GM10847 (cell line): ENCODE measurements around the gene SEC11A.

Experiments used
- POLR2A ChIP-seq: IDR thresholded peaks from 2 replicates; pipeline ENCODE4 v1.6.1; 2011; ENCODE audit not compliant: insufficient read length; ENCODE audit errors: extremely low read depth

The SEC11A gene

DNA sequence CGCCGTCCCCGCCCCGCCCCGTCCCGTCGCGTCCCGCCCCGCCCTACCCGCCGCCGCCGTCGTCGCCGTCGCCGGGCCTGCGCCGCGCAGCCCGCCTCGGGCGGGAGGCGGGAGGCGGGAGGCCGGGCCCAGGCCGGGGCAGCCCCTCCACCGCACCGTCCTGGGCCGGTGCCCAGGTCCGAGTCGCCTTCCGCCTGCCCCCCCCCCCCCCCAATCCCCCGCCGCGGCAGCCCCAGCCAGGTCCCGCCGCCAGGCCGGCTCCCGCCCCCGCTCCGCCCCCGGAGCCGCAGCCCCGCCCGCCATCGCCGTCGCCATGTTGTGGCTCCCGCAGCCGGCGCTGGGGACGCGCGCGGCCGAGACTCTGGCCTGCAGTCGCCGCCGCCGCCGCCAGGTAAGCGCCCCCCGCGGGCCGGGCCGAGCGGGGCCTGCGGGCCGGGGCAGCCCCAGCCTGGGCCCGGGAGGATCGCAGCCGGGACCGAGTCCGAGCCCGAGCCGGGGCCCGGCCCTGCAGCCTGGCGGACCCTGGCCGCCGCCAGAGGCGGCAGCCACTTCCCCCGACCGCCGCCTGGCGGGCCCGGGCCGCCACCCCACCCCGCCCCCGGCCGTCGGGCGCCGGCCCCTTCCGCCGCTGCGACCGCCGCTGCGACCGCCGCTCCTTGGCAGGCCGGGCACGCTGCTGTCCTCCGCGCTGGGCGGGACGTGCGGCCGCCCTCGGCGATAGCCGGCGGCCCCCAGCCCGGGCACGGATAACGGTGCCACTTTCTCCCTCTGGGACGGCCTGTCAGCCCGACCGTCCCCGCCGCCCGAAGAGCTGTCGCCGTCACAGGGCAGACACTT, 32.6 kb upstream of the SEC11A start, which contains the start of gene ZNF592:
TSS of gene ZNF592 (plus strand) at position 319 of the 837 bp plus-strand sequence. CDS start 34,084 bp downstream, outside the sequence.
- no peak for TF ChIP-seq POLR2A

DNA sequence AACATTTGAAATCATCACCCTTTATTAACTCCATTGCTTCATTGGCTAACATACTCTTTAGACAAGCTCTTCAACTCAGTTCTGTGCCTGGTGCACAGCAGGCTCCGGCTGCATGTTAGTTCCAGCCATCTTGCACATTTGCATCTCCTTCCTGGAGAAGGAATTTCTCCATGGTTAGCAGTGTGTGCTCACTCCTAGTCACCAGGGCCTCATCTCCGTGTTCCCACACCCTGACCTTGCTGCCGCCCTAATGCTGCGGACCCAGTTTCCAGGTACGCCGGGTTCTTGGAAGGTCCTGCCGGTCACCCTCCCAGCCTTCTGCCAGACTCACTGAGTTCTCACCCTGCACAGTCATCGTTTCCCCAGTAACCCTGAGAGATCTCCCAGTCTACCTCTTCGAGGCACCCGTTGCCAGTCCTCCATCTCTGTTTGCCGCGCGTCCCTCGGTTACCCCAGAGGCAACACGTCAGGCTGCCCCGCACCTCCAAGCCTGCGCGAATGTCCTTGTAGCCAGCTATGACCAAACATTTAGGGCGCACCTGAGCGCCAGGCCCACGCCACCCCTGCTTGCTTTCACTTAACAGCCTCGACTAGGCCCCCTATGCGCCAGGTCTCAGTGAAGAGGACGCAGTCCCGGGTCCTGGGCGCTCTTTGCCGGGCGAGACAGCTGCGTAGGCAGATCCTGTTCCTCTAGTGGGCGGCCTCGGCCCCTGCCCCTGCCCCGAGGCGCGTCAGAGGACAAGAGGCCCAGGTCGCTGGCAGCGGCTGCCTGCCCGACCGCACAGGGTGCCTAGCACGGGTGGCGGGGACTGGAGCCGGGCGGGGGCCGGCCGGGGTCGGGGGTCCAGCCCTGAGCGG, 31.7 kb upstream of the SEC11A start:
- TF ChIP-seq POLR2A = no peak

DNA sequence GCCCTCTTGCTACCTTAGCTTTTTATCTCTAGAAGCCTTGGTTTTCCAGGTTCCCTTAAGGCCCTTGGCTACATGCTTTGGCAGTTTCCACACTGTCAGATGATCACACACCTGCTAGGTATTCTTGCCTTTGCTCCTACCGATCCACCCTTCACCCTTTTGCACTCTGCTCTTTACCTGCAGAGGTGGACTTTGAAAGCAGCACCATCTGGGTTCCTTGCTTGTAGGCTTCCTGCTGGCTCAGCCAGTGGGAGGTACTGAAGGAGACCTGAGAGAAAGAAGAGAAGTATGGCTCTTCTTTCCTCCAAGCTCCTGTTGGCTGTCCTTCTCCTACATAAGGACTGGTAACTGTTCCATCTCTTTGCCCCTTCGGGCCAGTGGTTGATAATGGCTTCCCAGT, 25.2 kb upstream of the SEC11A start:
- no peak for TF ChIP-seq POLR2A

DNA sequence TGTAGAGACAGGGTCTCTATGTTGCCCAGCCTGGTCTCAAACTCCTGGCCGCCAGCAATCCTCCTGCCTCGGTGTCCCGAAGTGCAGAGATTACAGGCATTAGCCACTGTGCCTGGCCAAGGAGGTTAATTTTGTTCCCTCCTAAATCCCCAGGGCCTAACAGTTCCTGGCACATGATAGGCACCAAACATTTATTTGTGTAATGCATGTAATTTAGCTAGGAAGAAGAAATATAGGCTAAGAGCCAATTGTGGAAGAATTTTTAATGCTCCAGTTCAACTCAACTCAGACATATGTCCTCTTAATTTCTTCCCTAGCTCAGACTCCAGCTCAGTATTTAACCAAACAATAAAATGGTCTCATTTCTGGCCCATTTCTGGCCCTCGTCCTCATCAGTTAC, 24.8 kb upstream of the SEC11A start:
- no peak for TF ChIP-seq POLR2A

DNA sequence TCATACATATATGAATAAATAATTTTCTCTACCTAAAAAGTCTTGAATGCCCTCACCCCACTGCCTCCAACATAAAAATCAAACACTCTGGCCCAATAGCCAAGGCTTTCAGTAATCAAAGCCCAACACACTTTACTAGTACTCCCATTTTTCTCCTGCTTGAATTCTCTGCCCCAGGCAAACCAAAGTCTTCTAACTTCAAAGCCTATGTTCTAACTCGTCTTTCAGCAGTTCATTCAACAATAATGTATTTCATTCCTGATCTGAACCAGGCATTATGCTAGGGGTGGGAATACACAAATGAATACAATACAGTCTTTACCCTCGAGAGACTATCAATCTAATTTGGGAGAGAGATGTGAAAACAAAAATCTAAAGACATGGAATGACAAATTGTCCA, 21.1 kb upstream of the SEC11A start:
- TF ChIP-seq POLR2A = no peak

DNA sequence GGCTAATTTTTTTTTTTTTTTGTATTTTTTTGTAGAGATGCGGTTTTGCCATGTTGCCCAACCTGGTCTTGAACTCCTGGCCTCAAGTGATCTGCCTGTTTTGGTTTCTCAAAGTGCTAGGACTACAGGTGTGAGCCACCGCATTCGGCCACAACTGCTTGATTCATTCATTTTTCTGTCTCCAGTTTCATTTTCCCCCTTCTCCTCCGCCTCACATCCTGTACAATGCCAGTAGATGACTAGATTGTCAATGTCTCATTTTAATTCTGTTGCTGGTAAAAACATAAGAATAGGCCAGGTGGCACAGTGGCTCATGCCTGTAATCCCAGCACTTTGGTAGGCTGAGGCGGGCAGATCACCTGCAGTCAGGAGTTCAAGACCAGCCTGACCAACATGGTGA, 20.4 kb upstream of the SEC11A start:
- TF ChIP-seq POLR2A = no peak

- TF ChIP-seq POLR2A = no peak
Measured at GRCh38 chr15:84734794-84735479, 19.0 kb upstream of the SEC11A start.

DNA sequence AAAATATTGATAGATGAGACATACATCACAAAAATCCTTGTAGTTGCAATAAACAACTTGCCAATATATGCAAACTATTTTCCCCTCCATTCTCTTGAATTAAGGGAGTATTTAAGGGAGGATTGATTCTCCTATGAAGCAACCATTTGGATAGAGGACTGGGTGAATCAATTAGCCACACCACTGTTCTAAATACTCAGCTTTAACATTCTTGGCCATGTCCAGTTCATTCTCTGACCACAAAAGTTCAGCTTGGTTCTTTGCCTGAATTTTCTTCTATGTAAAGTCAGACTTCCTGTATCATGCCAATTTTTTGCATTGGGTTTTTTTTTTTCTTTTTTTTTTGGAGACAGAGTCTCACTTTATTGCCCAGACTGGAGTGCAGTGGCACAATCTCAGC, 15.8 kb upstream of the SEC11A start:
- no peak for TF ChIP-seq POLR2A

DNA sequence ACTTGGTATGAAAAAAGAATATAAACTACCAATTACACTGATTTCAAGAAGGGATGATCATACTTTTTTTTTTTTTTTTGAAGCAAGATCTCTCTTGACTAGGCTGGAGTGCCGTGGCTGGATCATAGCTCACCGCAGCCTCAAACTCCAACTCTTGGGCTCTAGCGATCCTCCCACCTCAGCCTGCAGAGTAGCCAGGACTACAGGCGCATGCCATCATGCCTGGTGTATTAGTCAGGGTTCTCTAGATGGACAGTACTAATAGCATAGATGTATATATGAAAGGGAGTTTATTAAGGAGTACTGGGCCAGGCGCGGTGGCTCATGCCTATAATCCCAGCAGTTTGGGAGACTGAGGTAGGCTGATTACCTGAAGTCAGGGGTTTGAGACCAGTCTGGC, 11.5 kb upstream of the SEC11A start:
- no peak for TF ChIP-seq POLR2A

GRCh38 chr15:84725001-84725491, 9.1 kb upstream of the SEC11A start:
- TF ChIP-seq POLR2A = no peak

- no peak for TF ChIP-seq POLR2A
Measured at GRCh38 chr15:84722628-84723027, 6.7 kb upstream of the SEC11A start.

- no peak for TF ChIP-seq POLR2A
Measured at GRCh38 chr15:84721371-84721770, 5.4 kb upstream of the SEC11A start.

- no peak for TF ChIP-seq POLR2A
Measured at GRCh38 chr15:84715441-84716035, 401 bp downstream of the SEC11A start.

DNA sequence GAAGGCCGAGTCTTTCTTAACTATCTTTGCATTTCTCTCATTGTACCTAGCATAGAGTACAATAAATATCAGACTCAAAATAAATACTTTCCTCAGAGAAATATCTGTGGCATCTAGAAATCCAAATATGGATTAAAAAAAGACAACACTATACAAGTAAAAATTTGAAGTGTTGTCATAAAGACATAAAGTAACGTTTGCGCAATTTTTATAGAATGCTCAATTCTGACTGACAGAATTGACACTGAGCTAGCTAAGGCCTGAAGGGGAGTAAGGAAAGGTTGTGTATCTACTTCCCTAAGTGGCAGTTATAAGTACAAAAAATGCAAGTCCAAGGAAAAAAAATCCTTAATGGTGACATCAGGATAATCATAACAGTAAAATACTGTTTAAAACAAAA, 1.1 kb downstream of the SEC11A start:
- TF ChIP-seq POLR2A = no peak

DNA sequence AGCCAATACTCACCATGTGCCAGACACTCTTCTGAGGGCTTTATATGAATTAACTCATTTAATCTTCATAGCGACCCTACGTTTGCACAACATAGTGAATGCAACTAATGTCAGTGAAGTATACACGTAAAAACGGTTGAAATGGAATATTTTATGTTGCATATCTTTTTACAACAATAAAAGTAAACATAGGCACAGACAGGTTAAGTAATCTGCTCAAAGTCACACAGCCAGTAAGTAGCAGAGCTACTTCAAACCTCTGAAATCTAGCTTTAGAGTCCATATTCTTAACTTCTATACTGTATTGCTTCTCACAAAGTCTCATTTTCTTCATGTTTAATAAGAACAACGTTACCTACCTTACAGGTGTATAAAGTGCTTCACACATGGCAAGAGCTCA, 1.6 kb downstream of the SEC11A start:
- no peak for TF ChIP-seq POLR2A
